HG02885 (cell line): ENCODE results near the gene NXPH4.

Experiments
- ATAC-seq: cut with Tn5 transposase; IDR thresholded peaks from one replicate; pipeline ENCODE4 v1.9.1; 2021; ENCODE audit warnings: mild to moderate bottlenecking; ENCODE audit not compliant: unreplicated experiment, poor library complexity

The NXPH4 gene

GRCh38 chr12:57182918-57183575 lies 33.5 kb upstream of the NXPH4 start:
- peak; percentile 92 for ATAC-seq

GRCh38 chr12:57183939-57184725 lies 32.5 kb upstream of the NXPH4 start:
- no peak for ATAC-seq

DNA sequence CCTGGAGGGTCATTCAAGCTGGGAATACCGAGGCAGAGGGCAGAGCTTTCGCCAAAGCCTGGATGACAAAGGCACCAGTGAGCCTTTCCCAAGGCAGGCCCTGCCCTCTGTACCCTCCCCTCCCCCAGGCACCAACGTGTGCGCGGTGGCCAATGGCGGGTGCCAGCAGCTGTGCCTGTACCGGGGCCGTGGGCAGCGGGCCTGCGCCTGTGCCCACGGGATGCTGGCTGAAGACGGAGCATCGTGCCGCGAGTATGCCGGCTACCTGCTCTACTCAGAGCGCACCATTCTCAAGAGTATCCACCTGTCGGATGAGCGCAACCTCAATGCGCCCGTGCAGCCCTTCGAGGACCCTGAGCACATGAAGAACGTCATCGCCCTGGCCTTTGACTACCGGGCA lies 31.2 kb upstream of the NXPH4 start:
- no peak for ATAC-seq

DNA sequence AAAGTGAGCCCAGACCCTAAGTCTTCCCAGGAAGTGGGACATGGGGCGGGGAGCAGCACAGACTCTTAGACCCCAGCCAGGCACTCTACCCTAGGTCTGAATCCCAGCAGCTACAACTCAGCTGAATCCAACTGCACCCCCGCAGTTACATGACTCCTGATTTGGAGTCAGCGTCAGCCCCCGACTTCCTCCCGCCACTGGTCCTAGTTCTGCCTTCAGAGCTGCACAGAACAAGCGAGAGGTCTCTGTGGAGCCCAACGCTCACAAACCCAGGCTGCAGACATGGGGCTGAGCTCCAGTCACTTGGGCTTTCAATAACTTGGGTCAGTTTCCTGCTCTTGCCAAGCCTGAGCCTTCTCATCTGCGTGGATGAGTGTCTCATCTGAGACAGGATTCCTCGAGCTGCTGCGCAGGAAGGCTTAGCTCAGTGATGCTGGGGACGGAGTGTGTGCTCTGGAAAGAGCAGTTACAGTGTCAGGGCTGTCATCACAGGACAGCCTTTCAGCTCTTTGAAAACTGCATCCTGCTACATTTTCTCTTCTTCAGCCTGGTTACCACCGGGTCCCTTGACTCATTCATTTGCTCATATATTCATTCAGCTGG lies 30.6 kb upstream of the NXPH4 start:
- ATAC-seq, result no peak

DNA sequence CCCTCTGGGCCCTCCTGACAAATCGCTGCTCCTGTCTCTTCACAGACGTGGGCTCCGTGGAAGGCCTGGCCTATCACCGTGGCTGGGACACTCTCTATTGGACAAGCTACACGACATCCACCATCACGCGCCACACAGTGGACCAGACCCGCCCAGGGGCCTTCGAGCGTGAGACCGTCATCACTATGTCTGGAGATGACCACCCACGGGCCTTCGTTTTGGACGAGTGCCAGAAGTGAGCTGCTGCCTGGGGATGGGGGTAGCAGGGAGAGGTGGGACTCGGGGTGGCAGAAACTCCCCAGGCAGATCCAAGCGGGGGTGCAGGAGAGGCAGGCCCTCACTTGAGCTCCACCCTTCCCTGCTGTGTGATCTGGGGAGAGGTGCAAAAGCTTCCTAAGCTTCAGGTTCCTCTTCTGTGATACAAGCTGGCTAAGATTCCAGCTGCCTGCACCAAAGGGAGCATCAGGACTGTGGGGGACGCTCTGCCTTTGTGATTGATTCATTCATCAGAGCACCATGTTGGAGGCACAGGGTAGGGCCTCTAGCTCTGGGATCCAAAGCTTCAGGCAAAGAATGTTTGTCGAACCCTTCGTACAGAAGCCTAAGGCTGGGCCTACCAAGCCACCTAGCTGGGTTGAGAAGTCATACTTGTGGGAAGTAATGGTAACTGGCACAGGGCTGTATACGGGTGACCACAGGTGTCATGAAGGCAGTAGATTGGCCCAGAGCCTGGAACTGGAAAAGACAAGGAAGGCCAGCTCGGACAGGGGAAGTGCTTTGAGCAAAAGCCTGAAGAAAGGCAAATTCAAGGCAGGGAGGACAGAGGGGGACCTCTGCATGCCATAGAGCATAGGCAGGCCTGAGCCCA lies 29.1 kb upstream of the NXPH4 start:
- ATAC-seq, result no peak

GRCh38 chr12:57188090-57188425 lies 28.5 kb upstream of the NXPH4 start:
- no peak for ATAC-seq

- ATAC-seq, result no peak
These were observed 26.6 kb upstream of the NXPH4 start for GRCh38 chr12:57190037-57190436.

- no peak for ATAC-seq
These were observed 25.8 kb upstream of the NXPH4 start for GRCh38 chr12:57190821-57191220.

- no peak for ATAC-seq
These were observed 25.2 kb upstream of the NXPH4 start for GRCh38 chr12:57191410-57191809.

GRCh38 chr12:57192920-57193319 lies 23.7 kb upstream of the NXPH4 start:
- ATAC-seq, result no peak

DNA sequence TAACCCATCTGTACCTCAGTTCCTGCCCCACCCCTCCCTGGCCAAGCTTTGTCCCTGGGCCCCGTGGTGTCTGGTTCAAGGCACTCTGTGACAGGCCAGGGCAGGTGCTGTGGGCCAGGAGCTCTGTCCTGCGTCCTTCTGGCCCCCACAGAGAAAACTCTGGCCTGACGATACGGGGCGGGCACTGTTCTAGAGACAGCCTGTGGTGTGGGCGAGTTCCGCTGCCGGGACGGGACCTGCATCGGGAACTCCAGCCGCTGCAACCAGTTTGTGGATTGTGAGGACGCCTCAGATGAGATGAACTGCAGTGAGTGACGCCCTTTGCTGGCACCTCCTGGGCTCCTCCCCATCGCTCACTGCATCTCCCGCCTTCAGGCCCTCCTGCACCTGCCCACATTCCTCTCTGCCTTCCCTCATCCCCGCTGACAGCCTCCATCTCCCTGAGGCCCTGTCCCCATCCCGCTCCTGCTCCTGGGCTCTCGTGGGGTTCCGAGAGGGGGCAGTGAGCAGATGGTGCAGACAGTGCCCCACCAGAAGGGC lies 22.8 kb upstream of the NXPH4 start:
- no peak for ATAC-seq

DNA sequence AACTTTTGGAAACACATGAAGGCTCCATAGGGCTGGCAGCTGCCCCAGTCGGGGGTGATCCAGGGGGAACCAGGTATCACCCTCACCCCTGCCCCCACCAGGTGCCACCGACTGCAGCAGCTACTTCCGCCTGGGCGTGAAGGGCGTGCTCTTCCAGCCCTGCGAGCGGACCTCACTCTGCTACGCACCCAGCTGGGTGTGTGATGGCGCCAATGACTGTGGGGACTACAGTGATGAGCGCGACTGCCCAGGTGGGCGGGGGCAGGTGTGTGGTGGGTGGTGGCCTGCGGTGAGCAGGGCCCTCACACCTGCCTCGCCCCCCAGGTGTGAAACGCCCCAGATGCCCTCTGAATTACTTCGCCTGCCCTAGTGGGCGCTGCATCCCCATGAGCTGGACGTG lies 22.3 kb upstream of the NXPH4 start:
- ATAC-seq, result no peak

GRCh38 chr12:57195186-57195585 lies 21.4 kb upstream of the NXPH4 start:
- ATAC-seq, result no peak

- ATAC-seq, result no peak
These were observed 20.8 kb upstream of the NXPH4 start for GRCh38 chr12:57195611-57196371.

DNA sequence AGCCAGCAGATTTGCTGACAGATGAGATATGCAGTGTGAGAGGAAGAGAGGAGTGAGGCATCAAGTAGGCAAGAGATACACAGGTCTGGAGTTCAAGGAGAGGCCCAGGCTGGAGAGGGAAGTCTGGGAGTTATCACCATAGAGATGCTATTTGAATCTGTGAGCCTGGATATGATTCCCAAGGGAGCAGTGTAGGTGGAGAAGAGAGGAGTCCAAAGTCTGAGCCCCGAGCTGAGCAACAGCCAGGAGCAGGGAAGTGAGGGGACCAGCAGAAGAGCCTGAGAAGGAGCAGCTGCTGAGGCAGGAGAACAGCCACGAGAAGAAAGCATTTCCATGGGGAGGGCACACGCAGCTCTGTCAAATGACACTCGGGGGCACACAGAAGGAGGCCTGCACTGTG lies 20.2 kb upstream of the NXPH4 start:
- ATAC-seq, result no peak

- no peak for ATAC-seq
These were observed 19.6 kb upstream of the NXPH4 start for GRCh38 chr12:57196956-57197355.

DNA sequence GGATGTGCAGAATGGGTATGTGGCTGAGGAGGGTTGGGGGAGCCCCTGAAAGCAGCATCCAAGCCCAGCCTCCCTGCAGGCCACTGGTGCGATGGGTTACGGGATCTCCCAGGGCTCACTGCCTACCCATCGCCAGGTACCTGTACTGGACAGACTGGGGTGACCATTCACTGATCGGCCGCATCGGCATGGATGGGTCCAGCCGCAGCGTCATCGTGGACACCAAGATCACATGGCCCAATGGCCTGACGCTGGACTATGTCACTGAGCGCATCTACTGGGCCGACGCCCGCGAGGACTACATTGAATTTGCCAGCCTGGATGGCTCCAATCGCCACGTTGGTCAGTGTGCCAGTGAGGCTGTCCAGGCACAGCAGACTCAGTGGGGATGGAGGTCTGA lies 18.3 kb upstream of the NXPH4 start:
- ATAC-seq, result no peak

- no peak for ATAC-seq
These were observed 17.4 kb upstream of the NXPH4 start for GRCh38 chr12:57199191-57199590.

DNA sequence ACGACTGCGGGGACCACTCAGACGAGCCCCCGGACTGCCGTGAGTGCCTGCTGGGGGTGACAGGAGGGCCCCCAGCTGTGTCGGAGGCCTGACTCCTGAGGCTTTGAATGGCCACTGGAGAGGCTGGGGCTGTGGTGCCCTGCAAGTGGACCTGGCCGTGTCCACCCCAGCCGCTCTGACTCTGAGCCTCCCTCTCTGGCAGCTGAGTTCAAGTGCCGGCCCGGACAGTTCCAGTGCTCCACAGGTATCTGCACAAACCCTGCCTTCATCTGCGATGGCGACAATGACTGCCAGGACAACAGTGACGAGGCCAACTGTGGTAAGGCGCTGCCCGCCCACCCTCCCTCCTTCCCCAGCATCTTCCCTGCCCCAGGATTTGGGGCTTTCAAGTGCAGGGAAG lies 16.1 kb upstream of the NXPH4 start:
- ATAC-seq, result no peak

DNA sequence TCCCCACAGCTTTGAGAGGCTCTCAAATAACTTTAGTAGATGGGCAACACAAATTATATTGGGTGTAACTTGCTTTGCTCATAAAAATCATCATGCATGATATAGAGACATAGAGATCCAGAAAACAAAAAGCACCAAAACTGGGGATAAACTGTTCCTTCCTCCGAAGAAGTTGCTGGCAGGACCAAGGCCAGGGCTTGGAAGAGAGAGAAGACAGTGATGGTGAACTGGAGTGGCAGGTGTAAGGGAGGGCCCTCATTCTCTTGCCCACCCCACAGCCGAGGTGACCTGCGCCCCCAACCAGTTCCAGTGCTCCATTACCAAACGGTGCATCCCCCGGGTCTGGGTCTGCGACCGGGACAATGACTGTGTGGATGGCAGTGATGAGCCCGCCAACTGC lies 15.4 kb upstream of the NXPH4 start:
- ATAC-seq, result no peak
